PC-3 (cell line): ENCODE results near the gene HPSE2. TPM values are rescaled to one million over a fixed set of nuclear protein-coding genes. Genes with fewer than 3 reads are reported as not detected.
A peak's percentile ranks its signal among the peaks of the same experiment; 100 is the strongest.

ENCODE experiments used
- ATAC-seq: fragments of 200-7000 bp; cut with Tn5 transposase; 2 replicates; pipeline ENCODE4 v1.9.1; 2020; ENCODE audit warnings: mild to moderate bottlenecking, moderate library complexity
- BruUV-seq: library from RNA; stranded (reverse); fragments of 400-500 nt; replicated peaks from 2 replicates; lab custom pipeline; 2021; lab: Mats Ljungman, UMichigan
- CTCF ChIA-PET: fragments of 300-600 bp; sonication (Branson Sonifier 250); formaldehyde crosslinking; loops from one replicate; lab custom pipeline; 2022; ENCODE audit warnings: antibody characterized with exemption; lab: Charles Lee
- POLR2A ChIA-PET: fragments of 300-600 bp; sonication (Branson Sonifier 250); formaldehyde crosslinking; loops from one replicate; lab custom pipeline; 2022; ENCODE audit warnings: antibody characterized with exemption; ENCODE audit not compliant: unreplicated experiment; lab: Charles Lee
- DNase-seq: peaks from one replicate; pipeline ENCODE4 v3.0.0-alpha.2; 2015
- H2AFZ ChIP-seq: fragments of 300-600 bp; sonication (generic); 2 replicates; pipeline ENCODE4 v1.6.0; 2016; ENCODE audit warnings: antibody characterized with exemption, low read length
- H3F3A ChIP-seq: fragments of 300-600 bp; sonication (generic); one replicate; pipeline ENCODE4 v1.6.0; 2017; ENCODE audit warnings: antibody characterized with exemption, low read length, control low read depth, mild to moderate bottlenecking; ENCODE audit not compliant: unreplicated experiment
- H3K27ac ChIP-seq: fragments of 300-600 bp; sonication (generic); 2 replicates; pipeline ENCODE4 v1.5.1; 2016; ENCODE audit warnings: mild to moderate bottlenecking, low read length
- H3K27me3 ChIP-seq: fragments of 300-600 bp; sonication (generic); 2 replicates; pipeline ENCODE4 v1.6.1; 2016; ENCODE audit warnings: low read length, mixed read lengths
- H3K36me3 ChIP-seq: fragments of 300-600 bp; sonication (generic); 2 replicates; pipeline ENCODE4 v1.6.1; 2016; ENCODE audit warnings: low read depth, mixed run types, low read length, mixed read lengths
- H3K4me1 ChIP-seq: fragments of 300-600 bp; sonication (generic); 2 replicates; pipeline ENCODE4 v1.5.1; 2016; ENCODE audit warnings: low read length; ENCODE audit not compliant: insufficient read depth
- H3K4me2 ChIP-seq: fragments of 300-600 bp; sonication (generic); 2 replicates; pipeline ENCODE4 v1.6.0; 2016; ENCODE audit warnings: low read length
- H3K4me3 ChIP-seq: fragments of 300-600 bp; sonication (generic); 2 replicates; pipeline ENCODE4 v1.5.1; 2016; ENCODE audit warnings: mild to moderate bottlenecking, low read length, mixed read lengths
- H3K79me2 ChIP-seq: fragments of 300-600 bp; sonication (generic); 2 replicates; pipeline ENCODE4 v1.6.1; 2017; ENCODE audit warnings: low read length, mixed read lengths
- H3K9ac ChIP-seq: fragments of 300-600 bp; sonication (generic); 2 replicates; pipeline ENCODE4 v1.6.0; 2016; ENCODE audit warnings: mild to moderate bottlenecking, low read length
- H3K9me2 ChIP-seq: fragments of 300-600 bp; sonication (generic); replicated peaks from 2 replicates; pipeline ENCODE4 v1.6.1; 2016; ENCODE audit warnings: mixed run types, low read length, mixed read lengths
- H3K9me3 ChIP-seq: fragments of 300-600 bp; sonication (generic); 2 replicates; pipeline ENCODE4 v1.6.1; 2016; ENCODE audit warnings: low read length, mixed read lengths
- H4K20me1 ChIP-seq: fragments of 300-600 bp; sonication (generic); 2 replicates; pipeline ENCODE4 v1.6.1; 2016; ENCODE audit warnings: low read length, mixed read lengths
- EZH2 ChIP-seq: fragments of 300-600 bp; sonication (generic); IDR thresholded peaks from one replicate; pipeline ENCODE4 v1.6.1; 2017; ENCODE audit warnings: antibody characterized with exemption, mild to moderate bottlenecking, low read length; ENCODE audit not compliant: unreplicated experiment
- EZH2phosphoT487 ChIP-seq: fragments of 300-600 bp; sonication (generic); IDR thresholded peaks from 2 replicates; pipeline ENCODE4 v1.6.1; 2018; ENCODE audit warnings: mild to moderate bottlenecking, antibody characterized with exemption, low read length, borderline replicate concordance
- intact Hi-C: fragments of 100-400 bp; cut with micrococcal nuclease; formaldehyde crosslinking; loops from 2 replicates; pipeline ENCODE4 v1.9.0; 2023
- total RNA-seq: library from RNA; depleted of rRNA; stranded (reverse); fragments of >200 nt; gene quantifications from 2 replicates; pipeline ENCODE4 v1.2.3, GENCODE V29; 2014
- TF ChIP-seq, protein P1 (sequence below): fragments of 300-600 bp; sonication (generic); conservative IDR thresholded peaks from 2 replicates; pipeline ENCODE4 v1.5.1; 2017; ENCODE audit warnings: antibody characterized with exemption, low read depth, mild to moderate bottlenecking, low read length

HPSE2 gene
- total RNA-seq, 1 experiment from 2014 or later: 0.15 TPM

DNA sequence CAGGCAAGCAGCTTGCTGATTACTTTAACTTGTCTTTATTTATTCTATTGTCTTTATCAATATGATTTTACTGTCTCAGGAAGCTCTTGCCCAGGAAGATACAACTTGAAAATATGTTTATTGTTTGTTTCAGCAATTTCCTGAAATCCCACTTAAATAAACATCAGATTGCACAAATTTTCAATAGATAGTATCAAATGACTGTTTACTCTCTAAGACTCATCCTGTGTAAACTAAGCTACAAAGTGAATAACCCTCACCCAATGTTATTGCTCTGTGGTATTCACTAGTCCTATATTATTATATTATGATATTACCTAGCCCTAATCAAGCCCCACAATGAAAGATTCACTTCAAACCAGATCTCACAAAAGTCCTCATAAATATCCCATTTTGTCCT lies 658.5 kb downstream of the HPSE2 start:
- ChIA-PET CTCF (no interaction called here), POLR2A (no interaction called here)
- no TSS peak for BruUV-seq
- ATAC-seq (peak; percentile 77), DNase-seq (peak; percentile 35)
- Histone ChIP-seq H3K27ac (no peak overlapping the region), H3K4me1 (peaks cover 9% of the 10 kb centered on the region), H3K4me3 (no peak overlapping the region), H3F3A (no peaks in the 10 kb centered on the region), H3K9ac (no peak overlapping the region), H3K36me3 (no peaks in the 10 kb centered on the region), H3K79me2 (no peaks in the 10 kb centered on the region), H2AFZ (no peak overlapping the region), H3K9me3 (no peaks in the 10 kb centered on the region), H3K9me2 (no peaks in the 10 kb centered on the region), H3K4me2 (no peak overlapping the region), H3K27me3 (peaks cover 18% of the 10 kb centered on the region; the same call in 1 of the 2 replicates), H4K20me1 (no peaks in the 10 kb centered on the region)
- intact Hi-C loops: no loop called here
- no peak for TF ChIP-seq EZH2
- TF ChIP-seq, protein P1, sequence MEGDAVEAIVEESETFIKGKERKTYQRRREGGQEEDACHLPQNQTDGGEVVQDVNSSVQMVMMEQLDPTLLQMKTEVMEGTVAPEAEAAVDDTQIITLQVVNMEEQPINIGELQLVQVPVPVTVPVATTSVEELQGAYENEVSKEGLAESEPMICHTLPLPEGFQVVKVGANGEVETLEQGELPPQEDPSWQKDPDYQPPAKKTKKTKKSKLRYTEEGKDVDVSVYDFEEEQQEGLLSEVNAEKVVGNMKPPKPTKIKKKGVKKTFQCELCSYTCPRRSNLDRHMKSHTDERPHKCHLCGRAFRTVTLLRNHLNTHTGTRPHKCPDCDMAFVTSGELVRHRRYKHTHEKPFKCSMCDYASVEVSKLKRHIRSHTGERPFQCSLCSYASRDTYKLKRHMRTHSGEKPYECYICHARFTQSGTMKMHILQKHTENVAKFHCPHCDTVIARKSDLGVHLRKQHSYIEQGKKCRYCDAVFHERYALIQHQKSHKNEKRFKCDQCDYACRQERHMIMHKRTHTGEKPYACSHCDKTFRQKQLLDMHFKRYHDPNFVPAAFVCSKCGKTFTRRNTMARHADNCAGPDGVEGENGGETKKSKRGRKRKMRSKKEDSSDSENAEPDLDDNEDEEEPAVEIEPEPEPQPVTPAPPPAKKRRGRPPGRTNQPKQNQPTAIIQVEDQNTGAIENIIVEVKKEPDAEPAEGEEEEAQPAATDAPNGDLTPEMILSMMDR: no peak
- no peak for TF ChIP-seq EZH2phosphoT487

DNA sequence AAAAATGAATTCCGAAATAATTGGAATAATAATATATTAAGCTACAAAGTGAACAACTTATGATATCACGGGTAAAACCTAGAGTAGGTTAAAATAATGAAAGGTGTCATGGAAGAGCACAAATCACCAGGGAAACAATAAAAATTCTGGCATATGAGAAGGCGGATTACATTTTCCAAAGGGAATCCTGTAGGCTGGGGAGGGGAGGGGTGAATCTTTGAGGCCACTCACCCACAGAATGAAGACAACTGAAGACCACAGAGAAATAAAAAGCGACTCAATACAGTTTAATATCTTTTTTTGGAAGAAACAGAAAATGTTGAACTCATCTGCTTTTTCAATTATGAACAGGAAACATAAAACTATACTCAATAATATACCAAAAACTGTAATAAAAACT lies 659.6 kb downstream of the HPSE2 start:
- Histone ChIP-seq H3K4me2 (no peak overlapping the region), H3K4me3 (no peak overlapping the region), H3K27me3 (peaks cover 21% of the 10 kb centered on the region; the same call in 1 of the 2 replicates), H3K9me2 (no peaks in the 10 kb centered on the region), H2AFZ (no peak overlapping the region), H3K79me2 (no peaks in the 10 kb centered on the region), H3K9me3 (no peaks in the 10 kb centered on the region), H4K20me1 (no peaks in the 10 kb centered on the region), H3K27ac (no peak overlapping the region), H3K4me1 (peaks cover 9% of the 10 kb centered on the region), H3K36me3 (no peaks in the 10 kb centered on the region), H3F3A (no peaks in the 10 kb centered on the region), H3K9ac (no peak overlapping the region)
- ChIA-PET CTCF (no interaction called here), POLR2A (no interaction called here)
- intact Hi-C loops: no loop called here
- TF ChIP-seq, protein P1: no peak
- TF ChIP-seq EZH2 (no peak), EZH2phosphoT487 (no peak)
- DNase-seq (no peak), ATAC-seq (no peak)
- no TSS peak for BruUV-seq

DNA sequence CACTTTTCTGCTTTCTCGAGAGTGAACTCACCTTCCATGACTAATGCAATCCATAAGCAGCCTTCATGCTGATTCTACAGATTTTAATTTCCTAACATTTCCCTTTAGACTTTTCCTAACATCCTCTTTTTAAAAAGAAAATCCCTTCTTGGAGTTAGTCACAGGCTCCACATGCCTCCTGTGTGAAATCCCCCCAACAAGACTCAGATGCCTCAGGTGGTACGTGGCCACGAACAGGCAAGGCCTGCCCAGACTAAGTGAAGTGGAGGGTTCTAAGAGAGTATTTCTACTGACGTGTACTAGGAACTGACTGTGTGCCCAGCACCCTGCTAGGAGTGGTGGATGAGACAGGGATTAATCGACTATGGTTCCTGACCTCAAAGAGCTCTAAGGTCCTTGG lies 663.1 kb downstream of the HPSE2 start:
- no peak overlapping the region for H2AFZ ChIP-seq
- no peak overlapping the region for H3K27ac ChIP-seq
- H3K79me2 ChIP-seq: no peaks in the 10 kb centered on the region
- TF ChIP-seq EZH2: no peak
- no peak for TF ChIP-seq EZH2phosphoT487
- TF ChIP-seq, protein P1: no peak
- no peak overlapping the region for H3K9ac ChIP-seq
- DNase-seq (no peak), ATAC-seq (no peak)
- H3F3A ChIP-seq: no peaks in the 10 kb centered on the region
- no TSS peak for BruUV-seq
- peaks cover 9% of the 10 kb centered on the region for H3K4me1 ChIP-seq
- H3K4me2 ChIP-seq: no peak overlapping the region
- H3K27me3 ChIP-seq: peaks cover 17% of the 10 kb centered on the region
- intact Hi-C loops: no loop called here
- POLR2A ChIA-PET: no interaction called here
- H3K9me2 ChIP-seq: no peaks in the 10 kb centered on the region
- H4K20me1 ChIP-seq: no peaks in the 10 kb centered on the region
- no peak overlapping the region for H3K4me3 ChIP-seq
- no peaks in the 10 kb centered on the region for H3K9me3 ChIP-seq
- CTCF ChIA-PET: no interaction called here
- no peaks in the 10 kb centered on the region for H3K36me3 ChIP-seq
